Measurements from ENCODE around the gene TSPAN10.

The TSPAN10 gene

GRCh38 chr17:81690066-81690465, 53.1 kb downstream of the TSPAN10 start:
- DNase-seq: no peak

- DNase-seq: no peak
Observed at GRCh38 chr17:81690549-81690948, 53.6 kb downstream of the TSPAN10 start.

DNA sequence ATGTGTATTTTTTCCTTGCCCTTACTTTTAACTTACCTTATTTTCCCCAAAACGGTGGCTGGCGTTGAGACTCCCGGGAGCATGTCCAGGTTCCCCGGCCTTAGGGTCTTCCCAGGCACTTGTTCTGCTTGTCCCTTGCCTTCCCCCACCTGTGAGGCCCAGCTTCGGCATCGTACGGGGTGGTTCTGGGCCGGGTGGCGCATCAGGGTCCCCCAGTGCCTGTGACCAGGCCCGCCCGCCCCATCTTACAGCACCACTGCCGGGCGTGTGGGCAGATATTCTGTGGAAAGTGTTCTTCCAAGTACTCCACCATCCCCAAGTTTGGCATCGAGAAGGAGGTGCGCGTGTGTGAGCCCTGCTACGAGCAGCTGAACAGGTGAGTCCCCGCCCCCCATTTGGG, 54.2 kb downstream of the TSPAN10 start:
- no peak for DNase-seq

DNA sequence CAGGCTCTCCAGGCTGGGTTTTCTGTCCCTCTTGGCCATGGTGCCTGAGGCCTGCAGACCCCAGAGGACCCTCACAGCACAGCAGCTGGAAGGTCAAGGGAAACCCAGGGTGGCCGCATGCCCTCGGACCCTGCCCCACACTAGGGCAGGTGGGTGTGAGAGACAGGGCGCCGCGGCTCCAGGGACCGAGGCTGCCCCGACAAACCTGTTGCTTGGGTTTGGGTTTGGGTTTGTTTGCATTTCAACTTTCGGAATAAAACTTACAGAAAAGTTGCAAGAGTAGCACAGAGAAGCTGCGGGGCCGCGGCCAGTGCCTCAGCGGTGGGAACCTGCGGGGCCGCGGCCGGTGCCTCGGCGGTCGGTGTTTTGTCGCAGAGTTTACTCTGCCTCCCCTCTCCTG, 54.6 kb downstream of the TSPAN10 start:
- no peak for DNase-seq

GRCh38 chr17:81693509-81694210, 56.7 kb downstream of the TSPAN10 start:
- no peak for DNase-seq

- DNase-seq: no peak
Observed at GRCh38 chr17:81694810-81695209, 57.8 kb downstream of the TSPAN10 start.

DNA sequence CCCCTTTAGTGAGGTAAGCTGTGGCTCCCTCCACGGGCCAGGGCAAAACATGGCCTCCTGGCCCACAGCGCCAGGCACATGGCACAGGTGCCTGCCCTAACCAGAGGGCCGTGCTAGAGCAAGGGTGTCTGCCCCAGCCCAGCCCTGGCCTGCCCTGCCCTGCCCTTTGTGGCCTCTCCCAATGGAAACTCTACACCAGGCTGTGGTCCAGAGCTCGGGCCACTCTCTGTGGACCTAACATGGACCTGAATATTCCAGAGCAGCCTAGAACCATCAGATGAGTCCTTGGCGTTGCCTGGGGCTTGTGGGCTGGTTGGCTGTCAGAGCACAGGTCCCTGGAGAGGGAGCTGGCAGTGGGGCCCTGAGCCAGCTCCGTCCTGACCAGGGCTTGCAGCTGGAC, 58.2 kb downstream of the TSPAN10 start:
- DNase-seq: no peak

DNA sequence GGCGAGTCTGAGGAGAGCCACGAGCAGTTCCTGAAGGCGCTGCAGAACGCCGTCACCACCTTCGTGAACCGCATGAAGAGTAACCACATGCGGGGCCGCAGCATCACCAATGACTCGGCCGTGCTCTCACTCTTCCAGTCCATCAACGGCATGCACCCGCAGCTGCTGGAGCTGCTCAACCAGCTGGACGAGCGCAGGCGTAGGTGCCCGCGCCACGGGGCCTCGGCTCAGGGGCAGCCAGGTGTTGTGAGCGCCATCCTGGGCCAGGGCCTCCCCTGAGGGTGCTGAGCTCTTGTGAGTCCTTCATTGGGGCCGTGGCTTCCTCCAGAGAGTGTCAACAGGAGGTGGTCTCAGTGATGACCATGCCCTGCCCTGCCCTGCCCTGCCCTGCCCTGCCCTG, 58.8 kb downstream of the TSPAN10 start:
- DNase-seq: no peak

DNA sequence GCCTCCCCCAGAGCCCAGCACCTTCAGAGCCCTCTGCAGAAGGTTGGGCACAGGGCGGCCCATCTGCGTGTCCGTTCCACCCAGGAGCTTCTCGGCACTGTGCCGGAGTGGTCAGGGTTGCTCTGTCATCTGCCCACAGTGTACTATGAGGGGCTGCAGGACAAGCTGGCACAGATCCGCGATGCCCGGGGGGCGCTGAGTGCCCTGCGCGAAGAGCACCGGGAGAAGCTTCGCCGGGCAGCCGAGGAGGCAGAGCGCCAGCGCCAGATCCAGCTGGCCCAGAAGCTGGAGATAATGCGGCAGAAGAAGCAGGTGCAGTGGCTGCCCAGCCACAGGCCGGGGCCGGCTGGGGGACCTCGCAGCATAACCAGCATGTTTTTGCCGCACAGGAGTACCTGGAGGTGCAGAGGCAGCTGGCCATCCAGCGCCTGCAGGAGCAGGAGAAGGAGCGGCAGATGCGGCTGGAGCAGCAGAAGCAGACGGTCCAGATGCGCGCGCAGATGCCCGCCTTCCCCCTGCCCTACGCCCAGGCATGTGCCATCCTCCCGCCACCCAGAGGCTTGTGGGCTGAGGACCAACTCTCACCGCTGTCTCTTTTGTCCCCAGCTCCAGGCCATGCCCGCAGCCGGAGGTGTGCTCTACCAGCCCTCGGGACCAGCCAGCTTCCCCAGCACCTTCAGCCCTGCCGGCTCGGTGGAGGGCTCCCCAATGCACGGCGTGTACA, 59.4 kb downstream of the TSPAN10 start:
- no peak for DNase-seq

GRCh38 chr17:81697261-81698044, 60.5 kb downstream of the TSPAN10 start:
- no peak for DNase-seq
